ENCODE measurements around the gene VPS37C. TPM values are rescaled to one million over a fixed set of nuclear protein-coding genes. Genes with fewer than 3 reads are reported as not detected.

VPS37C gene
- total and polyA plus RNA-seq, 10 of the 15 experiments (the other 5 are each of a cell fraction or from before 2014, with no cell fraction given), result 0.39 to 16.5 (median 7.8) TPM

DNA sequence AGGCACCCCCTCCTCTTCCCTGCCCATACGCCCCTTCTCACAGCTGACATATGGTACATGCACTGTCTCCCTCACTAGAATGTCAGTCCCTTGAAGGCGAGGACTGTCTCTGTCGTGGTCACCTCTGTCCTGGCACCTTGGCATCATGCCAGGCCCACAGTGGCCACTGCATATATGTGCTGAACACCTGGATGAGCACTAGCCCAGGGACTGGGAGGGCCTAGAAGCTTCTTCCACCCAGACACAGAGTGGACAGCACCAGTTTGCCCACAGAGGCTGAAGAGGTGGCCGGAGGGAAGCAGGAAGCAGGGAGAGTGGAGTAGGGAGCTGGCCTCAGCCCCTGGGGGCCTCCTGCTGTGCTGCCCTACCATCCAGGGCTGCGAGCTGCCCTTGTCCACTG is 28.6 kb downstream of the VPS37C start:
- Histone ChIP-seq H3K4me1 (ENCODE audit: control insufficient read depth, insufficient read depth, low read length) (peaks cover 7% of the 10 kb centered on the region), H3K79me2 (ENCODE audit: control insufficient read depth, insufficient read depth, low read length) (no peaks in the 10 kb centered on the region), H3K9me3 (replicated peaks; ENCODE audit: control insufficient read depth, insufficient read depth, low read length) (no peaks in the 10 kb centered on the region), H3K36me3 (ENCODE audit: control insufficient read depth in 2 of 2, insufficient read depth in 2 of 2, low read length in 1 of 2) (peaks cover under 1 to 15% of the 10 kb centered on the region in 2 experiments; a peak in 3 of 4 replicates), H3K9ac (ENCODE audit: control insufficient read depth, insufficient read depth, low read length) (no peak overlapping the region), H3K27ac (ENCODE audit: control insufficient read depth, insufficient read depth) (no peak overlapping the region), H3K4me3 (no peak overlapping the region), H2AFZ (ENCODE audit: control insufficient read depth, low read depth, low read length) (no peak overlapping the region), H3K27me3 (replicated peaks in 1 of 2; ENCODE audit: control insufficient read depth in 2 of 2, insufficient read depth in 2 of 2, low read length in 1 of 2) (no peaks in the 10 kb centered on the region), H3K4me2 (ENCODE audit: control insufficient read depth, insufficient read depth) (no peak overlapping the region), H4K20me1 (ENCODE audit: control insufficient read depth, insufficient read depth) (no peaks in the 10 kb centered on the region)
- no TSS peak for BruUV-seq (replicated peaks)
- no peak for FAIRE-seq
- no peak for DNase-seq (ENCODE audit: low read depth, low spot score)
- intact Hi-C loops (cut with micrococcal nuclease; ENCODE audit: unreplicated experiment), result no loop called here
- RAD21 ChIA-PET (ENCODE audit: unreplicated experiment), result no interaction called here
- TF ChIP-seq NFYA (IDR thresholded peaks at IDR 0.05; ENCODE audit: borderline replicate concordance, low read depth, low read length) (no peak), SUPT20H (IDR thresholded peaks at IDR 0.05; ENCODE audit: borderline replicate concordance, control insufficient read depth, low read depth, low read length) (no peak), USF2 (IDR thresholded peaks at IDR 0.05; ENCODE audit: borderline replicate concordance, low read depth, low read length) (no peak)
- WGBS (ENCODE audit: insufficient coverage, insufficient replicate concordance, low lambda C conversion rate, missing lambda C conversion rate), result 75% methylated on average over 5 of the region's 5 CpGs
- POLR2A ChIA-PET, result no interaction called here
- CTCF ChIA-PET, result interaction anchor here (1.1 to 1.7 kb wide), 2 partner anchors 161 to 164 kb away, joined by 5 to 7 read pairs; partner anchors contain the start of gene CD6
- SMC1A ChIA-PET (ENCODE audit: uncharacterized antibody, unreplicated experiment), result interaction anchor here (1.0 kb wide), 2 partner anchors 90 to 163 kb away, joined by 3 read pairs; no protein-coding TSS in a partner anchor
- in situ Hi-C loops (cut with MboI), result no loop called here
- no peak for ATAC-seq

DNA sequence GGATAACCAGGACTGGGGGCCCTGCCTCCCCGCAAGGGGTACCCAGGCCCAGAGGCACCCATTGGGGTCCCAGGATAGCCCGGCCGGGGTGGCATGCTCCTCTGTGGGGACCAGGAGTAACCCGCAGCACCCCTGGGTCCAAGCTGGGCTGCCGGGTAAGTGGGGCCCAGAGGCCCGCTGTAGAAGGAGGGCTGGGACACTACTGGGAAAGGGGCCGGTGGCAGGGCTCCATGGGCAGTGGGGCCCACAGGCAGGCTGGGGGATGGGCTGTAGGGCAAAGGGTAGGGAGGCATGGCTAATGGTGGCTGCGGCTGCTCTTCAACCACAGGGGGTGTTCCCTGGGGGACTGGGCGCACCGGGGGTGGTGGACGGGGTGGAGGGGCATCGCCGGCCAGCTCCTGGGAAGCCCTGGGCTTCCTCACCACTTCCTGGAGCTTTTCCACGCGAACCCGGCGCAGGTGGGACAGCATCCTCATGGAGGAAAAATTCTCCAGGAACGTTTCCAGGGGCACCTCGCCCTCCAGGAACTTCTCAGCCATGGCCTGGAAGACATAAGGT is 29.1 kb downstream of the VPS37C start:
- POLR2A ChIA-PET, result no interaction called here
- TF ChIP-seq NR2C2 (IDR thresholded peaks at IDR 0.05; ENCODE audit: borderline replicate concordance, control insufficient read depth, insufficient read length, low read depth) (no peak), HDAC6 (IDR thresholded peaks at IDR 0.05; ENCODE audit: unreplicated experiment) (no peak), ZBTB40 (IDR thresholded peaks at IDR 0.05; ENCODE audit: borderline replicate concordance) (no peak)
- TF ChIP-seq, protein P1, sequence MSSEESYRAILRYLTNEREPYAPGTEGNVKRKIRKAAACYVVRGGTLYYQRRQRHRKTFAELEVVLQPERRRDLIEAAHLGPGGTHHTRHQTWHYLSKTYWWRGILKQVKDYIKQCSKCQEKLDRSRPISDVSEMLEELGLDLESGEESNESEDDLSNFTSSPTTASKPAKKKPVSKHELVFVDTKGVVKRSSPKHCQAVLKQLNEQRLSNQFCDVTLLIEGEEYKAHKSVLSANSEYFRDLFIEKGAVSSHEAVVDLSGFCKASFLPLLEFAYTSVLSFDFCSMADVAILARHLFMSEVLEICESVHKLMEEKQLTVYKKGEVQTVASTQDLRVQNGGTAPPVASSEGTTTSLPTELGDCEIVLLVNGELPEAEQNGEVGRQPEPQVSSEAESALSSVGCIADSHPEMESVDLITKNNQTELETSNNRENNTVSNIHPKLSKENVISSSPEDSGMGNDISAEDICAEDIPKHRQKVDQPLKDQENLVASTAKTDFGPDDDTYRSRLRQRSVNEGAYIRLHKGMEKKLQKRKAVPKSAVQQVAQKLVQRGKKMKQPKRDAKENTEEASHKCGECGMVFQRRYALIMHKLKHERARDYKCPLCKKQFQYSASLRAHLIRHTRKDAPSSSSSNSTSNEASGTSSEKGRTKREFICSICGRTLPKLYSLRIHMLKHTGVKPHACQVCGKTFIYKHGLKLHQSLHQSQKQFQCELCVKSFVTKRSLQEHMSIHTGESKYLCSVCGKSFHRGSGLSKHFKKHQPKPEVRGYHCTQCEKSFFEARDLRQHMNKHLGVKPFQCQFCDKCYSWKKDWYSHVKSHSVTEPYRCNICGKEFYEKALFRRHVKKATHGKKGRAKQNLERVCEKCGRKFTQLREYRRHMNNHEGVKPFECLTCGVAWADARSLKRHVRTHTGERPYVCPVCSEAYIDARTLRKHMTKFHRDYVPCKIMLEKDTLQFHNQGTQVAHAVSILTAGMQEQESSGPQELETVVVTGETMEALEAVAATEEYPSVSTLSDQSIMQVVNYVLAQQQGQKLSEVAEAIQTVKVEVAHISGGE (CRISPR knock-in tag; IDR thresholded peaks at IDR 0.05), result no peak

More for the DNA sequence above, 29.1 kb downstream of the VPS37C start:
- no peak for FAIRE-seq
- H4K20me1 ChIP-seq (ENCODE audit: control insufficient read depth, insufficient read depth), result no peaks in the 10 kb centered on the region
- SMC1A ChIA-PET (ENCODE audit: uncharacterized antibody, unreplicated experiment), result interaction anchor here (1.0 kb wide), 2 partner anchors 90 to 163 kb away, joined by 3 read pairs; no protein-coding TSS in a partner anchor
- H2AFZ ChIP-seq (ENCODE audit: control insufficient read depth, low read depth, low read length), result no peak overlapping the region
- CTCF ChIA-PET, result interaction anchor here (0.7 to 1.1 kb wide), 2 partner anchors 160 to 163 kb away, joined by 3 to 5 read pairs; partner anchors contain the start of gene CD6
- no peak for ATAC-seq
- H3K36me3 ChIP-seq (ENCODE audit: control insufficient read depth in 2 of 2, insufficient read depth in 2 of 2, low read length in 1 of 2), result peaks cover 0 to 15% of the 10 kb centered on the region in 2 experiments; a peak in 3 of 4 replicates
- no peaks in the 10 kb centered on the region for H3K27me3 ChIP-seq (replicated peaks in 1 of 2; ENCODE audit: control insufficient read depth in 2 of 2, insufficient read depth in 2 of 2, low read length in 1 of 2)
- H3K4me1 ChIP-seq (ENCODE audit: control insufficient read depth, insufficient read depth, low read length), result peaks cover 7% of the 10 kb centered on the region
- no peak overlapping the region for H3K4me3 ChIP-seq
- no peaks in the 10 kb centered on the region for H3K9me3 ChIP-seq (replicated peaks; ENCODE audit: control insufficient read depth, insufficient read depth, low read length)
- no peak overlapping the region for H3K27ac ChIP-seq (ENCODE audit: control insufficient read depth, insufficient read depth)
- RAD21 ChIA-PET (ENCODE audit: unreplicated experiment), result no interaction called here
- intact Hi-C loops (cut with micrococcal nuclease; ENCODE audit: unreplicated experiment), result no loop called here
- WGBS (ENCODE audit: insufficient coverage, insufficient replicate concordance, low lambda C conversion rate, missing lambda C conversion rate), result 89% methylated on average over 17 of the region's 19 CpGs
- no TSS peak for BruUV-seq (replicated peaks)
- H3K9ac ChIP-seq (ENCODE audit: control insufficient read depth, insufficient read depth, low read length), result no peak overlapping the region
- no peak overlapping the region for H3K4me2 ChIP-seq (ENCODE audit: control insufficient read depth, insufficient read depth)
- DNase-seq (ENCODE audit: low read depth, low spot score), result no peak
- in situ Hi-C loops (cut with MboI), result no loop called here
- H3K79me2 ChIP-seq (ENCODE audit: control insufficient read depth, insufficient read depth, low read length), result no peaks in the 10 kb centered on the region

Measured in GM12878 (cell line).